Prostate gland (tissue), 2 donors: ENCODE results near the gene SOX8.

Source experiments
- CTCF ChIP-seq, 4 experiments: fragments of 200-600 bp in 2 of 4; fragments of 450-650 bp in 2 of 4; sonication (generic) in 2 of 4; IDR thresholded peaks; 1 replicate in 3 of 4; 2 replicates in 1 of 4; pipeline ENCODE4 v1.5.1; 2016 to 2019; ENCODE audit warnings: antibody characterized with exemption in 4 of 4, mild to moderate bottlenecking in 2 of 4, moderate library complexity in 2 of 4
- POLR2A ChIP-seq: fragments of 450-650 bp; IDR thresholded peaks from one replicate; pipeline ENCODE4 v1.6.1; 2016; ENCODE audit warnings: antibody characterized with exemption, mild to moderate bottlenecking

- TF ChIP-seq CTCF (IDR thresholded peaks at IDR 0.05) (no peak), POLR2A (no peak)
These were observed 16.1 kb upstream of the SOX8 start for GRCh38 chr16:965487-965886.
